H1 (cell line): ENCODE data around the gene ASZ1. TPM values are rescaled to one million over a fixed set of nuclear protein-coding genes. Genes with fewer than 3 reads are reported as not detected.

Experiments
- CTCF ChIA-PET: fragments of 300-600 bp; sonication (Branson Sonifier 250); formaldehyde crosslinking; loops from one replicate; lab custom pipeline; 2021; ENCODE audit not compliant: partially characterized antibody; lab: Charles Lee
- POLR2A ChIA-PET: fragments of 300-600 bp; sonication (Branson Sonifier 250); formaldehyde crosslinking; loops from one replicate; lab custom pipeline; 2021; ENCODE audit warnings: inconsistent platforms; ENCODE audit not compliant: partially characterized antibody; lab: Charles Lee
- DNase-seq, 2 experiments: peaks; one replicate each; pipeline versions ENCODE4 v3.0.0 to v3.0.0-alpha.2; 2010 to 2022; ENCODE audit warnings: low spot score in 2 of 2, low read depth in 1 of 2, mixed read lengths in 1 of 2
- FAIRE-seq: peaks from 2 replicates; lab custom pipeline; 2011; peaks lifted over from hg19 to GRCh38; lab: Jason Lieb, UNC
- H2AFZ ChIP-seq: 2 replicates; pipeline ENCODE4 v1.8.1; 2012; ENCODE audit warnings: low read length, inconsistent platforms
- H2AK5ac ChIP-seq: 2 replicates; pipeline ENCODE4 v1.6.1; 2013; ENCODE audit warnings: low read depth, low read length
- H2BK120ac ChIP-seq: replicated peaks from 2 replicates; pipeline ENCODE3; 2013; ENCODE audit warnings: low read depth, low read length, inconsistent platforms
- H2BK12ac ChIP-seq: 2 replicates; pipeline ENCODE4 v1.6.1; 2013; ENCODE audit warnings: low read depth, low read length
- H2BK15ac ChIP-seq: 2 replicates; pipeline ENCODE4 v1.6.1; 2013; ENCODE audit warnings: low read length
- H2BK20ac ChIP-seq: 2 replicates; pipeline ENCODE4 v1.6.1; 2013; ENCODE audit warnings: low read length
- H2BK5ac ChIP-seq: 2 replicates; pipeline ENCODE4 v1.6.1; 2013; ENCODE audit warnings: low read depth, low read length
- H3K14ac ChIP-seq: 2 replicates; pipeline ENCODE4 v1.6.1; 2013; ENCODE audit warnings: inconsistent platforms; ENCODE audit not compliant: insufficient read length
- H3K18ac ChIP-seq: 2 replicates; pipeline ENCODE4 v1.6.1; 2013; ENCODE audit warnings: low read length; ENCODE audit errors: extremely low read depth
- H3K23ac ChIP-seq: 2 replicates; pipeline ENCODE4 v1.6.1; 2013; ENCODE audit warnings: inconsistent platforms; ENCODE audit not compliant: insufficient read length
- H3K23me2 ChIP-seq: 2 replicates; pipeline ENCODE4 v1.6.1; 2013; ENCODE audit warnings: low read depth, low read length
- H3K27ac ChIP-seq: 2 replicates; pipeline ENCODE4 v1.6.1; 2011; ENCODE audit warnings: low read depth, low read length, inconsistent platforms
- H3K27me3 ChIP-seq, 4 experiments: replicated peaks in 1 of 4; 1 replicate in 1 of 4; 2 replicates in 3 of 4; pipeline versions ENCODE4 v1.6.1 to v1.8.1; 2011 to 2013; ENCODE audit warnings: low read length in 3 of 4, mild to moderate bottlenecking in 3 of 4, inconsistent platforms in 2 of 4, mixed read lengths in 2 of 4, moderate library complexity in 1 of 4; ENCODE audit not compliant: control insufficient read depth in 3 of 4, insufficient read depth in 3 of 4; ENCODE audit errors: extremely low read depth in 1 of 4
- H3K36me3 ChIP-seq, 4 experiments: 2 replicates each; pipeline versions ENCODE4 v1.6.1 to v1.8.1; 2011 to 2013; ENCODE audit warnings: mild to moderate bottlenecking in 4 of 4, low read length in 3 of 4, moderate library complexity in 2 of 4, control low read depth in 1 of 4, inconsistent platforms in 1 of 4; ENCODE audit not compliant: insufficient read depth in 4 of 4, control insufficient read depth in 2 of 4
- H3K4ac ChIP-seq: replicated peaks from 2 replicates; pipeline ENCODE3; 2013; ENCODE audit warnings: low read length, low read depth, mixed read lengths, inconsistent platforms; ENCODE audit not compliant: insufficient read length
- H3K4me1 ChIP-seq, 4 experiments: replicated peaks in 1 of 4; 1 replicate in 1 of 4; 2 replicates in 3 of 4; pipeline versions ENCODE4 v1.6.1 to v1.8.1; 2011 to 2013; ENCODE audit warnings: low read length in 3 of 4, inconsistent platforms in 2 of 4, mixed read lengths in 1 of 4; ENCODE audit not compliant: insufficient read depth in 4 of 4, control insufficient read depth in 3 of 4
- H3K4me2 ChIP-seq, 2 experiments: 2 replicates each; pipeline versions ENCODE4 v1.6.1 to v1.8.1; 2011 to 2013; ENCODE audit warnings: low read depth in 2 of 2, low read length in 2 of 2, control low read depth in 1 of 2, inconsistent platforms in 1 of 2, mild to moderate bottlenecking in 1 of 2; ENCODE audit not compliant: insufficient read depth in 1 of 2
- H3K4me3 ChIP-seq, 4 experiments: fragments of 200-600, 300-600 bp in 1 of 4; sonication (generic), shearing (Covaris generic), sonication (Bioruptor Twin) in 1 of 4; 2 replicates each; pipeline versions ENCODE4 v1.5.1 to v1.8.1; 2011 to 2016; ENCODE audit warnings: low read length in 4 of 4, low read depth in 3 of 4, control low read depth in 2 of 4, inconsistent platforms in 2 of 4, mild to moderate bottlenecking in 2 of 4, mixed read lengths in 1 of 4, moderate library complexity in 1 of 4; ENCODE audit not compliant: insufficient read depth in 2 of 4; ENCODE audit errors: extremely low read depth in 1 of 4
- H3K56ac ChIP-seq: replicated peaks from 2 replicates; pipeline ENCODE3; 2013; ENCODE audit warnings: low read depth, mild to moderate bottlenecking, mixed read lengths, low read length, inconsistent platforms; ENCODE audit not compliant: insufficient read length
- H3K79me1 ChIP-seq: 2 replicates; pipeline ENCODE4 v1.6.1; 2013; ENCODE audit warnings: low read depth, low read length, control low read depth
- H3K79me2 ChIP-seq, 2 experiments: 2 replicates each; pipeline versions ENCODE4 v1.6.1 to v1.8.1; 2012 to 2013; ENCODE audit warnings: low read length in 2 of 2, mild to moderate bottlenecking in 2 of 2, inconsistent platforms in 1 of 2; ENCODE audit not compliant: insufficient read depth in 2 of 2, control insufficient read depth in 1 of 2
- H3K9ac ChIP-seq, 4 experiments: replicated peaks in 1 of 4; 1 replicate in 1 of 4; 2 replicates in 3 of 4; pipeline versions ENCODE4 v1.6.1 to v1.8.1; 2011 to 2013; ENCODE audit warnings: low read depth in 3 of 4, low read length in 3 of 4, control low read depth in 2 of 4, mild to moderate bottlenecking in 2 of 4, moderate library complexity in 2 of 4, inconsistent platforms in 1 of 4; ENCODE audit errors: extremely low read depth in 1 of 4
- H3K9me3 ChIP-seq, 2 experiments: 2 replicates each; pipeline versions ENCODE4 v1.6.1 to v1.8.1; 2012 to 2013; ENCODE audit warnings: mild to moderate bottlenecking in 2 of 2, moderate library complexity in 2 of 2, control low read depth in 1 of 2, inconsistent platforms in 1 of 2, low read depth in 1 of 2, low read length in 1 of 2, mixed read lengths in 1 of 2; ENCODE audit not compliant: insufficient read depth in 2 of 2
- H4K20me1 ChIP-seq, 2 experiments: replicated peaks in 1 of 2; 2 replicates each; pipeline versions ENCODE3 to v1.8.1; 2011 to 2013; ENCODE audit warnings: inconsistent platforms in 2 of 2, low read length in 2 of 2, mild to moderate bottlenecking in 1 of 2; ENCODE audit not compliant: insufficient read depth in 2 of 2, control insufficient read depth in 1 of 2
- H4K5ac ChIP-seq: 2 replicates; pipeline ENCODE4 v1.6.1; 2013; ENCODE audit warnings: low read length, low read depth, mixed read lengths, inconsistent platforms; ENCODE audit not compliant: insufficient read length
- H4K8ac ChIP-seq: 2 replicates; pipeline ENCODE4 v1.8.0; 2013; ENCODE audit warnings: mild to moderate bottlenecking, moderate library complexity, low read length, inconsistent platforms; ENCODE audit not compliant: insufficient read depth; ENCODE audit errors: extremely low read depth
- H4K91ac ChIP-seq: replicated peaks from 2 replicates; pipeline ENCODE3; 2013; ENCODE audit warnings: low read length, mixed read lengths, inconsistent platforms; ENCODE audit not compliant: insufficient read length
- ASH2L ChIP-seq: fragments of 200-600, 300-600 bp; sonication (generic); IDR thresholded peaks from one replicate; pipeline ENCODE4 v1.7.1; 2017; ENCODE audit warnings: low read length
- ATF2 ChIP-seq: IDR thresholded peaks from 2 replicates; pipeline ENCODE4 v1.6.1; 2012; ENCODE audit warnings: low read length, inconsistent platforms
- BACH1 ChIP-seq: IDR thresholded peaks from 2 replicates; pipeline ENCODE4 v1.6.1; 2012; ENCODE audit warnings: low read length, improper control_type of control experiment
- CTBP2 ChIP-seq: IDR thresholded peaks from 2 replicates; pipeline ENCODE4 v1.7.0; 2011; ENCODE audit warnings: borderline replicate concordance, mild to moderate bottlenecking, moderate library complexity, mixed read lengths, low read length; ENCODE audit not compliant: insufficient read depth, insufficient read length
- GTF2F1 ChIP-seq: IDR thresholded peaks from 2 replicates; pipeline ENCODE4 v1.6.1; 2012; ENCODE audit warnings: low read depth, low read length, improper control_type of control experiment, borderline replicate concordance
- HDAC2 ChIP-seq, 2 experiments: fragments of 300-600 bp in 1 of 2; sonication (generic) in 1 of 2; IDR thresholded peaks; 2 replicates each; pipeline ENCODE4 v1.6.1; 2011 to 2012; ENCODE audit warnings: low read depth in 2 of 2, low read length in 2 of 2, mild to moderate bottlenecking in 2 of 2, moderate library complexity in 2 of 2, borderline replicate concordance in 1 of 2, inconsistent platforms in 1 of 2
- KDM1A ChIP-seq: fragments of 200-600, 300-600 bp; sonication (generic); IDR thresholded peaks from 2 replicates; pipeline ENCODE4 v1.7.1; 2016; ENCODE audit warnings: mild to moderate bottlenecking, low read length, borderline replicate concordance
- KDM4A ChIP-seq: IDR thresholded peaks from one replicate; pipeline ENCODE4 v1.7.1; 2012; ENCODE audit warnings: low read depth, mild to moderate bottlenecking, moderate library complexity, low read length, inconsistent platforms; ENCODE audit not compliant: severe bottlenecking
- POLR2A ChIP-seq, 2 experiments: IDR thresholded peaks; 1 replicate in 1 of 2; 2 replicates in 1 of 2; pipeline ENCODE4 v1.6.1; 2011; ENCODE audit warnings: low read depth in 2 of 2, low read length in 2 of 2, mild to moderate bottlenecking in 2 of 2; ENCODE audit errors: control extremely low read depth in 1 of 2
- SAP30 ChIP-seq: fragments of 300-600 bp; sonication (generic); IDR thresholded peaks from 2 replicates; pipeline ENCODE4 v1.7.1; 2012; ENCODE audit warnings: low read length, moderate library complexity, mild to moderate bottlenecking, inconsistent platforms; ENCODE audit not compliant: insufficient read depth, insufficient replicate concordance
- YY1 ChIP-seq: IDR thresholded peaks from 2 replicates; pipeline ENCODE4 v1.6.1; 2011; ENCODE audit warnings: low read depth, mild to moderate bottlenecking, low read length
- ZNF274 ChIP-seq: IDR thresholded peaks from 2 replicates; pipeline ENCODE4 v1.7.0; 2012; ENCODE audit warnings: low read length, borderline replicate concordance; ENCODE audit errors: extremely low read depth
- polyA plus RNA-seq, 7 experiments: library from polyadenylated mRNA; depleted of rRNA in 3 of 7; stranded (reverse) in 5 of 7; unstranded in 2 of 7; fragments of >200 nt in 5 of 7; fragments of 200-250 nt in 2 of 7; gene quantifications; 1 replicate in 5 of 7; 2 replicates in 1 of 7; 4 replicates in 1 of 7; pipeline versions ENCODE4 v1.2.1 to v1.2.3, GENCODE V29; 2011 to 2013; ENCODE audit warnings: missing spikeins in 2 of 7, mixed read lengths in 2 of 7
- total RNA-seq: library from RNA; stranded (reverse); fragmentation: NEBNext Ultra II Directional; extraction: Animal tissue kit (Norgen Biotek cat#: 25700); gene quantifications from 2 replicates; pipeline ENCODE4 v1.2.1, GENCODE V29; 2021

The ASZ1 gene
- total and polyA plus RNA-seq, 2 of the 8 experiments (the other 6 are each of a cell fraction or from before 2014, with no cell fraction given) = not detected

GRCh38 chr7:117346161-117346560, 81.1 kb downstream of the ASZ1 start:
- no peaks in the 10 kb centered on the region for H3K79me2 ChIP-seq
- DNase-seq = no peak
- no peaks in the 10 kb centered on the region for H3K9me3 ChIP-seq
- TF ChIP-seq CTBP2 (no peak), YY1 (no peak), POLR2A (IDR thresholded peaks at IDR 0.05; ENCODE audit: control extremely low read depth in 1 of 2, low read depth in 2 of 2, low read length in 2 of 2) (no peak), KDM4A (no peak), HDAC2 (IDR thresholded peaks at IDR 0.05; ENCODE audit: borderline replicate concordance in 1 of 2, low read depth in 2 of 2, low read length in 2 of 2) (no peak), KDM1A (no peak), GTF2F1 (no peak), ZNF274 (no peak), ATF2 (no peak), ASH2L (no peak), SAP30 (no peak), BACH1 (no peak)
- H3K27me3 ChIP-seq = 0 out of 7 replicates have a peak, but pooled peaks cover 0 to 2% (median 0%) of the 10 kb centered on the region in 4 experiments
- H3K9ac ChIP-seq = no peak overlapping the region
- H2BK15ac ChIP-seq = no peak overlapping the region
- no peak overlapping the region for H3K14ac ChIP-seq
- no peak overlapping the region for H2AK5ac ChIP-seq
- POLR2A ChIA-PET = no interaction called here
- no peak overlapping the region for H2AFZ ChIP-seq
- CTCF ChIA-PET = no interaction called here
- no peak overlapping the region for H2BK5ac ChIP-seq
- FAIRE-seq = no peak
- no peaks in the 10 kb centered on the region for H3K36me3 ChIP-seq
- H3K4me2 ChIP-seq = no peak overlapping the region
- H4K91ac ChIP-seq = no peak overlapping the region
- H3K23ac ChIP-seq = no peak overlapping the region
- H2BK12ac ChIP-seq = no peak overlapping the region
- no peak overlapping the region for H4K5ac ChIP-seq
- H4K8ac ChIP-seq = no peak overlapping the region
- no peaks in the 10 kb centered on the region for H4K20me1 ChIP-seq
- no peak overlapping the region for H2BK20ac ChIP-seq
- H3K27ac ChIP-seq = no peak overlapping the region
- no peak overlapping the region for H2BK120ac ChIP-seq
- H3K4me3 ChIP-seq = no peak overlapping the region
- H3K23me2 ChIP-seq = no peaks in the 10 kb centered on the region
- no peaks in the 10 kb centered on the region for H3K79me1 ChIP-seq
- no peak overlapping the region for H3K18ac ChIP-seq
- H3K4ac ChIP-seq = no peak overlapping the region
- 0 out of 7 replicates have a peak, but pooled peaks cover 0 to 2% (median 0%) of the 10 kb centered on the region in 4 experiments for H3K4me1 ChIP-seq
- H3K56ac ChIP-seq = no peak overlapping the region
